IMR-90 (cell line): ENCODE data around the gene FMNL1. TPM values are rescaled to one million over a fixed set of nuclear protein-coding genes. Genes with fewer than 3 reads are reported as not detected.
A peak's percentile ranks its signal among the peaks of the same experiment; 100 is the strongest.

Experiments
- ATAC-seq: fragments of 200-7000 bp; cut with Tn5 transposase; 2 replicates; pipeline ENCODE4 v1.9.1; 2020; ENCODE audit warnings: low read depth, mild to moderate bottlenecking, moderate library complexity
- BruUV-seq: library from RNA; stranded (reverse); fragments of 400-500 nt; replicated peaks from 2 replicates; lab custom pipeline; 2021; lab: Mats Ljungman, UMichigan
- CTCF ChIA-PET: fragments of 300-600 bp; formaldehyde crosslinking; extraction: SDS; loops from one replicate; lab custom pipeline; 2021; ENCODE audit warnings: antibody characterized with exemption; lab: Yijun Ruan, JAX
- POLR2A ChIA-PET: fragments of 300-600 bp; sonication (Branson Sonifier 250); formaldehyde crosslinking; loops from one replicate; lab custom pipeline; 2022; ENCODE audit warnings: antibody characterized with exemption; ENCODE audit not compliant: unreplicated experiment; lab: Charles Lee
- DNase-seq: peaks from one replicate; pipeline ENCODE4 v3.0.0; 2013
- H2AFZ ChIP-seq: replicated peaks from 2 replicates; pipeline ENCODE3; 2013; ENCODE audit warnings: low read length, mild to moderate bottlenecking; ENCODE audit not compliant: poor library complexity
- H2AK5ac ChIP-seq: 2 replicates; pipeline ENCODE4 v1.6.1; 2013; ENCODE audit warnings: low read depth, low read length, inconsistent platforms
- H2AK9ac ChIP-seq: replicated peaks from 2 replicates; pipeline ENCODE3; 2013; ENCODE audit warnings: mild to moderate bottlenecking, low read depth, low read length, moderate library complexity; ENCODE audit not compliant: poor library complexity
- H2BK120ac ChIP-seq: 2 replicates; pipeline ENCODE4 v1.6.1; 2013; ENCODE audit warnings: low read depth, low read length, inconsistent platforms
- H2BK15ac ChIP-seq: 3 replicates; pipeline ENCODE4 v1.6.1; 2013; ENCODE audit warnings: low read depth, low read length, inconsistent platforms
- H2BK20ac ChIP-seq: 2 replicates; pipeline ENCODE4 v1.6.1; 2013; ENCODE audit warnings: low read depth, mild to moderate bottlenecking, inconsistent platforms, low read length, moderate library complexity
- H2BK5ac ChIP-seq: 2 replicates; pipeline ENCODE4 v1.6.1; 2013; ENCODE audit warnings: mild to moderate bottlenecking, low read depth, low read length, inconsistent platforms; ENCODE audit not compliant: poor library complexity, severe bottlenecking
- H3K14ac ChIP-seq: replicated peaks from 2 replicates; pipeline ENCODE4 v1.6.1; 2013; ENCODE audit warnings: low read depth, low read length, inconsistent platforms
- H3K18ac ChIP-seq: 2 replicates; pipeline ENCODE4 v1.6.1; 2013; ENCODE audit warnings: low read depth, low read length, control low read depth
- H3K23ac ChIP-seq: 2 replicates; pipeline ENCODE4 v1.6.1; 2013; ENCODE audit warnings: low read depth, low read length, inconsistent platforms
- H3K27ac ChIP-seq: 2 replicates; pipeline ENCODE4 v1.5.1; 2013; ENCODE audit warnings: mild to moderate bottlenecking, control low read depth, low read length; ENCODE audit not compliant: insufficient read depth
- H3K27me3 ChIP-seq: 2 replicates; pipeline ENCODE4 v1.6.1; 2013; ENCODE audit warnings: low read length; ENCODE audit not compliant: control insufficient read depth, insufficient read depth
- H3K36me3 ChIP-seq: 2 replicates; pipeline ENCODE4 v1.6.1; 2013; ENCODE audit warnings: low read length, mixed read lengths; ENCODE audit not compliant: control insufficient read depth, insufficient read depth
- H3K4ac ChIP-seq: 2 replicates; pipeline ENCODE4 v1.6.1; 2013; ENCODE audit warnings: low read depth, low read length, inconsistent platforms
- H3K4me1 ChIP-seq: 2 replicates; pipeline ENCODE4 v1.6.1; 2013; ENCODE audit warnings: low read length, mixed read lengths; ENCODE audit not compliant: control insufficient read depth, insufficient read depth
- H3K4me2 ChIP-seq: 2 replicates; pipeline ENCODE4 v1.6.1; 2013; ENCODE audit warnings: low read depth, mild to moderate bottlenecking, control low read depth, low read length, moderate library complexity
- H3K4me3 ChIP-seq: 2 replicates; pipeline ENCODE4 v1.5.1; 2013; ENCODE audit warnings: low read depth, mild to moderate bottlenecking, control low read depth, low read length, moderate library complexity; ENCODE audit not compliant: insufficient read depth
- H3K56ac ChIP-seq: 2 replicates; pipeline ENCODE4 v1.6.1; 2013; ENCODE audit warnings: low read length, inconsistent platforms; ENCODE audit not compliant: insufficient read depth; ENCODE audit errors: extremely low read depth
- H3K79me1 ChIP-seq, 2 experiments: 2 replicates each; pipeline ENCODE4 v1.6.1; 2013; ENCODE audit warnings: low read length in 2 of 2, inconsistent platforms in 1 of 2, low read depth in 1 of 2
- H3K9ac ChIP-seq: 2 replicates; pipeline ENCODE4 v1.6.1; 2013; ENCODE audit warnings: low read depth, low read length, control low read depth
- H3K9me1 ChIP-seq: 2 replicates; pipeline ENCODE4 v1.6.1; 2013; ENCODE audit warnings: low read length, inconsistent platforms; ENCODE audit not compliant: insufficient read depth
- H3K9me3 ChIP-seq: 2 replicates; pipeline ENCODE4 v1.6.1; 2013; ENCODE audit warnings: low read length; ENCODE audit not compliant: control insufficient read depth, insufficient read depth
- H4K20me1 ChIP-seq: 2 replicates; pipeline ENCODE4 v1.6.1; 2013; ENCODE audit warnings: low read length, inconsistent platforms; ENCODE audit not compliant: insufficient read depth
- H4K5ac ChIP-seq: 2 replicates; pipeline ENCODE4 v1.6.1; 2013; ENCODE audit warnings: mild to moderate bottlenecking, low read depth, low read length, control low read depth
- H4K8ac ChIP-seq, 2 experiments: 2 replicates each; pipeline ENCODE4 v1.6.1; 2013; ENCODE audit warnings: low read depth in 2 of 2, low read length in 2 of 2, control low read depth in 1 of 2, inconsistent platforms in 1 of 2
- H4K91ac ChIP-seq: 2 replicates; pipeline ENCODE4 v1.6.1; 2013; ENCODE audit warnings: low read depth, low read length, inconsistent platforms; ENCODE audit not compliant: insufficient read depth
- BHLHE40 ChIP-seq: fragments of 150-350 bp; IDR thresholded peaks from 2 replicates; pipeline ENCODE4 v1.6.1; 2016; ENCODE audit warnings: mild to moderate bottlenecking, low read depth, low read length
- CEBPB ChIP-seq: IDR thresholded peaks from 2 replicates; pipeline ENCODE4 v1.6.1; 2012; ENCODE audit warnings: low read depth, low read length, improper control_type of control experiment
- MAZ ChIP-seq: IDR thresholded peaks from 2 replicates; pipeline ENCODE4 v1.6.1; 2012; ENCODE audit warnings: low read depth, mild to moderate bottlenecking, low read length, improper control_type of control experiment, moderate library complexity, borderline replicate concordance
- MXI1 ChIP-seq: IDR thresholded peaks from 2 replicates; pipeline ENCODE4 v1.6.1; 2012; ENCODE audit warnings: low read depth, mild to moderate bottlenecking, low read length, moderate library complexity, borderline replicate concordance
- NFE2L2 ChIP-seq: fragments of 150-350 bp; IDR thresholded peaks from 2 replicates; pipeline ENCODE4 v1.6.1; 2016; ENCODE audit warnings: low read depth, mild to moderate bottlenecking, low read length
- POLR2A ChIP-seq: IDR thresholded peaks from 2 replicates; pipeline ENCODE4 v1.6.1; 2012; ENCODE audit warnings: mild to moderate bottlenecking, low read depth, low read length
- RAD21 ChIP-seq: IDR thresholded peaks from 2 replicates; pipeline ENCODE4 v1.6.1; 2012; ENCODE audit warnings: low read length, improper control_type of control experiment
- RCOR1 ChIP-seq: IDR thresholded peaks from 2 replicates; pipeline ENCODE4 v1.6.1; 2012; ENCODE audit warnings: mild to moderate bottlenecking, low read length, improper control_type of control experiment; ENCODE audit not compliant: insufficient replicate concordance
- SMC3 ChIP-seq: fragments of 150-350 bp; IDR thresholded peaks from 2 replicates; pipeline ENCODE4 v1.6.1; 2016; ENCODE audit warnings: low read depth, mild to moderate bottlenecking, antibody characterized with exemption, low read length, moderate library complexity
- WGBS, 2 experiments: methylation state at CpG; one replicate each; pipeline versions ENCODE4 v1.1.5 to v1.1.7; 2013; ENCODE audit warnings: missing lambda C conversion rate in 2 of 2; ENCODE audit not compliant: insufficient read length in 1 of 2; ENCODE audit errors: extremely low coverage in 2 of 2; 5-methylcytosine and 5-hydroxymethylcytosine counted together
- dilution Hi-C: fragments of 300-500 bp; cut with HindIII; formaldehyde crosslinking; loops from one replicate; pipeline ENCODE4 v1.14.3; 2018; ENCODE audit warnings: low sequenced_read_pairs; ENCODE audit not compliant: unreplicated experiment
- in situ Hi-C: fragments of 300-500 bp; cut with MboI; formaldehyde crosslinking; loops from 3 replicates; pipeline ENCODE4 v1.14.3; 2019; ENCODE audit warnings: low sequenced_read_pairs, inconsistent platforms, mixed read lengths
- intact Hi-C: fragments of 100-400 bp; cut with micrococcal nuclease; formaldehyde crosslinking; loops from 2 replicates; pipeline ENCODE4 v1.10.0; 2022
- polyA plus RNA-seq, 3 experiments: library from polyadenylated mRNA; depleted of rRNA; stranded (reverse); fragments of >200 nt; gene quantifications; 2 replicates each; pipeline ENCODE4 v1.2.3, GENCODE V29; 2012; ENCODE audit warnings: low replicate concordance in 1 of 3
- total RNA-seq: library from RNA; depleted of rRNA; stranded (reverse); fragments of >200 nt; gene quantifications from 2 replicates; pipeline ENCODE4 v1.2.3, GENCODE V29; 2012
- TF ChIP-seq, protein P1 (sequence below): fragments of 150-350 bp; IDR thresholded peaks from 2 replicates; pipeline ENCODE4 v1.6.1; 2017; ENCODE audit warnings: mild to moderate bottlenecking, antibody characterized with exemption, low read length, low read depth
- TF ChIP-seq, protein P2 (sequence below): fragments of 150-350 bp; IDR thresholded peaks from 2 replicates; pipeline ENCODE4 v1.6.1; 2016; ENCODE audit warnings: low read depth, mild to moderate bottlenecking, low read length, moderate library complexity, borderline replicate concordance

The FMNL1 gene
- total and polyA plus RNA-seq, 2 of the 4 experiments (the other 2 are of a cell fraction): 0.36 to 2.3 TPM

GRCh38 chr17:45246338-45246737, 24.7 kb downstream of the FMNL1 start:
- no peak for DNase-seq
- Histone ChIP-seq H4K5ac (no peak overlapping the region), H2BK20ac (no peak overlapping the region), H3K9ac (peak overlapping the region; percentile 39; the same call in 1 of the 2 replicates), H3K4ac (peak overlapping the region; percentile 54; the same call in 1 of the 2 replicates), H3K79me1 (peaks cover 0 to 9% of the 10 kb centered on the region in 2 experiments; a peak in 1 of 4 replicates), H3K23ac (no peak overlapping the region), H3K56ac (no peak overlapping the region), H3K18ac (no peak overlapping the region), H3K4me1 (peaks cover 5% of the 10 kb centered on the region; the same call in 1 of the 2 replicates), H3K4me2 (peak overlapping the region; percentile 84), H2AK5ac (peak overlapping the region; percentile 43; the same call in 1 of the 2 replicates), H4K91ac (no peak overlapping the region), H2BK5ac (no peak overlapping the region), H3K14ac (peak overlapping the region; percentile 37; the same call in 1 of the 2 replicates), H3K36me3 (peaks cover 8% of the 10 kb centered on the region; the same call in 1 of the 2 replicates), H2AFZ (peak overlapping the region; percentile 96), H4K20me1 (peaks cover 5% of the 10 kb centered on the region), H4K8ac (peak overlapping the region in 1 of 2 experiments; percentile 36; a peak in 2 of 4 replicates), H2AK9ac (peak overlapping the region; percentile 74), H3K9me3 (no peaks in the 10 kb centered on the region), H3K27ac (no peak overlapping the region), H3K27me3 (0 out of 2 replicates have a peak, but pooled peaks cover 2% of the 10 kb centered on the region), H2BK15ac (no peak overlapping the region), H2BK120ac (no peak overlapping the region), H3K9me1 (0 out of 2 replicates have a peak, but pooled peaks cover 2% of the 10 kb centered on the region), H3K4me3 (no peak overlapping the region)
- intact Hi-C loops: no loop called here
- ATAC-seq: no peak
- TF ChIP-seq SMC3 (no peak), NFE2L2 (no peak), RAD21 (no peak), CEBPB (no peak), RCOR1 (no peak), BHLHE40 (no peak), MAZ (no peak), MXI1 (no peak), POLR2A (no peak)
- TF ChIP-seq, protein P1, sequence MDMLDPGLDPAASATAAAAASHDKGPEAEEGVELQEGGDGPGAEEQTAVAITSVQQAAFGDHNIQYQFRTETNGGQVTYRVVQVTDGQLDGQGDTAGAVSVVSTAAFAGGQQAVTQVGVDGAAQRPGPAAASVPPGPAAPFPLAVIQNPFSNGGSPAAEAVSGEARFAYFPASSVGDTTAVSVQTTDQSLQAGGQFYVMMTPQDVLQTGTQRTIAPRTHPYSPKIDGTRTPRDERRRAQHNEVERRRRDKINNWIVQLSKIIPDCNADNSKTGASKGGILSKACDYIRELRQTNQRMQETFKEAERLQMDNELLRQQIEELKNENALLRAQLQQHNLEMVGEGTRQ: no peak
- TF ChIP-seq, protein P2, sequence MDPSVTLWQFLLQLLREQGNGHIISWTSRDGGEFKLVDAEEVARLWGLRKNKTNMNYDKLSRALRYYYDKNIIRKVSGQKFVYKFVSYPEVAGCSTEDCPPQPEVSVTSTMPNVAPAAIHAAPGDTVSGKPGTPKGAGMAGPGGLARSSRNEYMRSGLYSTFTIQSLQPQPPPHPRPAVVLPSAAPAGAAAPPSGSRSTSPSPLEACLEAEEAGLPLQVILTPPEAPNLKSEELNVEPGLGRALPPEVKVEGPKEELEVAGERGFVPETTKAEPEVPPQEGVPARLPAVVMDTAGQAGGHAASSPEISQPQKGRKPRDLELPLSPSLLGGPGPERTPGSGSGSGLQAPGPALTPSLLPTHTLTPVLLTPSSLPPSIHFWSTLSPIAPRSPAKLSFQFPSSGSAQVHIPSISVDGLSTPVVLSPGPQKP: no peak
- POLR2A ChIA-PET: no interaction called here
- dilution Hi-C loops: no loop called here
- CTCF ChIA-PET: interaction anchor here (1.1 to 1.6 kb wide), 3 partner anchors 18 to 37 kb away, joined by 3 read pairs; no protein-coding TSS in a partner anchor
- no TSS peak for BruUV-seq
- in situ Hi-C loops: no loop called here
- WGBS, 2 experiments: 86% methylated on average over 1 of the region's 8 CpGs; no CpG with 5 or more reads in 1 of the 2 experiments
